HepG2 (cell line): ENCODE results near the gene PAQR5. TPM values are rescaled to one million over a fixed set of nuclear protein-coding genes. Genes with fewer than 3 reads are reported as not detected.

Source experiments
- ATAC-seq: fragments of 200-7000 bp; cut with Tn5 transposase; 3 replicates; pipeline ENCODE4 v1.9.1; 2020; ENCODE audit warnings: mild to moderate bottlenecking, moderate library complexity
- BruUV-seq: library from RNA; stranded (reverse); fragments of 400-500 nt; replicated peaks from 2 replicates; lab custom pipeline; 2021; lab: Mats Ljungman, UMichigan
- CTCF ChIA-PET: fragments of 300-600 bp; formaldehyde crosslinking; extraction: SDS; loops from one replicate; lab custom pipeline; 2021; ENCODE audit warnings: low total read pairs, inconsistent platforms, low intra/inter-chr PET ratio; lab: Yijun Ruan, JAX
- POLR2A ChIA-PET: fragments of 350-600 bp; sonication (Branson Sonifier 250); formaldehyde crosslinking; loops from one replicate; lab custom pipeline; 2020; ENCODE audit warnings: antibody characterized with exemption, inconsistent platforms; lab: Yijun Ruan, JAX
- DNase-seq: peaks from one replicate; pipeline ENCODE4 v3.0.0-alpha.2; 2015; ENCODE audit warnings: low spot score
- FAIRE-seq: peaks from 3 replicates; lab custom pipeline; 2011; peaks lifted over from hg19 to GRCh38; lab: Jason Lieb, UNC
- H2AFZ ChIP-seq: one replicate; pipeline ENCODE4 v1.6.1; 2011; ENCODE audit warnings: low read length, inconsistent platforms
- H3K27ac ChIP-seq: fragments of 300-600 bp; 3 replicates; pipeline ENCODE4 v1.8.0; 2011; ENCODE audit warnings: mixed run types, mild to moderate bottlenecking, mixed read lengths, low read length, inconsistent platforms; ENCODE audit not compliant: insufficient read depth; ENCODE audit errors: extremely low read length
- H3K27me3 ChIP-seq, 2 experiments: fragments of 200-600 bp in 1 of 2; 2 replicates in 1 of 2; 3 replicates in 1 of 2; pipeline versions ENCODE4 v1.6.0 to v1.8.0; 2011; ENCODE audit warnings: low read length in 2 of 2, mild to moderate bottlenecking in 2 of 2, moderate library complexity in 2 of 2, inconsistent platforms in 1 of 2; ENCODE audit not compliant: insufficient read depth in 2 of 2, control insufficient read depth in 1 of 2
- H3K36me3 ChIP-seq, 2 experiments: fragments of 200-600 bp in 1 of 2; replicated peaks in 1 of 2; 2 replicates in 1 of 2; 3 replicates in 1 of 2; pipeline versions ENCODE4 v1.5.1 to v1.8.0; 2011; ENCODE audit warnings: low read length in 2 of 2, inconsistent platforms in 1 of 2; ENCODE audit not compliant: insufficient read depth in 2 of 2, control insufficient read depth in 1 of 2
- H3K4me1 ChIP-seq: 2 replicates; pipeline ENCODE4 v1.5.1; 2012; ENCODE audit warnings: low read length, inconsistent platforms; ENCODE audit not compliant: insufficient read depth
- H3K4me2 ChIP-seq: 2 replicates; pipeline ENCODE4 v1.6.0; 2011; ENCODE audit warnings: low read depth, low read length, inconsistent platforms
- H3K4me3 ChIP-seq, 3 experiments: fragments of 200-600 bp in 1 of 3; sonication (generic), shearing (Covaris generic) in 1 of 3; replicated peaks in 1 of 3; 2 replicates each; pipeline ENCODE4 v1.5.1; 2011 to 2016; ENCODE audit warnings: low read length in 3 of 3, inconsistent platforms in 2 of 3, low read depth in 2 of 3, mild to moderate bottlenecking in 2 of 3, control low read depth in 1 of 3, mixed read lengths in 1 of 3; ENCODE audit not compliant: insufficient read depth in 1 of 3
- H3K79me2 ChIP-seq: one replicate; pipeline ENCODE4 v1.6.1; 2011; ENCODE audit warnings: low read length, inconsistent platforms; ENCODE audit not compliant: insufficient read depth
- H3K9ac ChIP-seq: 2 replicates; pipeline ENCODE4 v1.6.0; 2011; ENCODE audit warnings: mild to moderate bottlenecking, low read depth, low read length, inconsistent platforms; ENCODE audit not compliant: insufficient read depth
- H3K9me3 ChIP-seq: 2 replicates; pipeline ENCODE4 v1.5.1; 2012; ENCODE audit warnings: mild to moderate bottlenecking, low read length
- H4K20me1 ChIP-seq: 2 replicates; pipeline ENCODE4 v1.6.0; 2011; ENCODE audit warnings: inconsistent platforms, mild to moderate bottlenecking, low read length, moderate library complexity; ENCODE audit not compliant: insufficient read depth
- HOXD1 ChIP-seq: sonication (generic); formaldehyde crosslinking; IDR thresholded peaks from 2 replicates; pipeline ENCODE4 v1.5.0; 2020; ENCODE audit warnings: missing genetic modification reagents
- MBNL3 ChIP-seq: fragments of 250-450 bp; sonication (Bioruptor Pico); conservative IDR thresholded peaks from 2 replicates; pipeline ENCODE4 v1.8.0; 2022; ENCODE audit warnings: mild to moderate bottlenecking, inconsistent platforms
- NFAT5 ChIP-seq: sonication (generic); formaldehyde crosslinking; IDR thresholded peaks from 2 replicates; pipeline ENCODE4 v1.4.0; 2020; ENCODE audit warnings: missing genetic modification reagents
- NFE2L2 ChIP-seq: fragments of 150-350 bp; IDR thresholded peaks from 2 replicates; pipeline ENCODE4 v1.6.1; 2014; ENCODE audit warnings: low read length
- SNAI1 ChIP-seq: sonication (generic); formaldehyde crosslinking; IDR thresholded peaks from 2 replicates; pipeline ENCODE4 v1.5.0; 2020; ENCODE audit warnings: mild to moderate bottlenecking, missing genetic modification reagents, borderline replicate concordance
- SRF ChIP-seq: IDR thresholded peaks from 2 replicates; pipeline ENCODE4 v1.6.1; 2011; ENCODE audit warnings: mild to moderate bottlenecking, low read depth, low read length, moderate library complexity
- ZMYM4 ChIP-seq: sonication (generic); formaldehyde crosslinking; IDR thresholded peaks from 2 replicates; pipeline ENCODE4 v1.8.1; 2023; ENCODE audit warnings: mild to moderate bottlenecking, missing genetic modification reagents
- ZNF318 ChIP-seq: sonication (generic); formaldehyde crosslinking; IDR thresholded peaks from 2 replicates; pipeline ENCODE4 v1.4.0; 2020; ENCODE audit warnings: mild to moderate bottlenecking, missing genetic modification reagents
- ZNF782 ChIP-seq: sonication (generic); formaldehyde crosslinking; IDR thresholded peaks from 2 replicates; pipeline ENCODE4 v1.4.0; 2020; ENCODE audit warnings: missing genetic modification reagents, mild to moderate bottlenecking, borderline replicate concordance
- ZNF816 ChIP-seq: sonication (generic); formaldehyde crosslinking; IDR thresholded peaks from 2 replicates; pipeline ENCODE4 v1.8.0; 2022; ENCODE audit warnings: missing genetic modification reagents, mild to moderate bottlenecking, borderline replicate concordance
- ZSCAN30 ChIP-seq: sonication (generic); formaldehyde crosslinking; IDR thresholded peaks from 2 replicates; pipeline ENCODE4 v1.5.0; 2020; ENCODE audit warnings: mild to moderate bottlenecking, missing genetic modification reagents
- WGBS: methylation state at CpG from one replicate; pipeline ENCODE4 v1.1.6; 2017; ENCODE audit warnings: low lambda C conversion rate; 5-methylcytosine and 5-hydroxymethylcytosine counted together
- in situ Hi-C: cut with HindIII; loops from 2 replicates; pipeline ENCODE4 v1.10.0; 2017; ENCODE audit warnings: low pct_unique_long_range_greater_than_20kb; ENCODE audit not compliant: extremely low pct_ligation_motif_present
- intact Hi-C: fragments of 100-400 bp; cut with micrococcal nuclease; formaldehyde crosslinking; loops from one replicate; pipeline ENCODE4 v1.10.0; 2022; ENCODE audit not compliant: unreplicated experiment
- polyA plus RNA-seq, 8 experiments: library from polyadenylated mRNA; depleted of rRNA in 3 of 8; stranded (reverse) in 7 of 8; unstranded in 1 of 8; fragments of >200 nt; fragmentation: Illumina TruSeq in 4 of 8; extraction: Trizol in 4 of 8; gene quantifications; 2 replicates each; pipeline versions ENCODE4 v1.2.1 to v1.2.3, GENCODE V29; 2011 to 2016; ENCODE audit warnings: low read depth in 4 of 8, missing spikeins in 1 of 8, mixed read lengths in 1 of 8; ENCODE audit not compliant: insufficient read depth in 1 of 8
- total RNA-seq, 5 experiments: library from RNA; depleted of rRNA; stranded (reverse); fragments of >200 nt; fragmentation: Illumina TruSeq; extraction: Trizol; gene quantifications; 2 replicates each; pipeline ENCODE4 v1.2.3, GENCODE V29; 2016; ENCODE audit warnings: low read depth in 1 of 5

Gene PAQR5
- total and polyA plus RNA-seq, 2 of the 13 experiments (the other 11 are each of a cell fraction or from before 2014, with no cell fraction given), result 0.53 to 1.3 TPM

GRCh38 chr15:69302929-69303328, 4.2 kb downstream of the PAQR5 start:
- Histone ChIP-seq H3K4me2 (no peak overlapping the region), H3K36me3 (no peaks in the 10 kb centered on the region), H3K9me3 (no peaks in the 10 kb centered on the region), H4K20me1 (no peaks in the 10 kb centered on the region; the same call in 1 of the 2 replicates), H2AFZ (no peak overlapping the region)
- BruUV-seq, result no TSS peak
- ChIA-PET POLR2A (no interaction called here), CTCF (interaction anchor here (1.2 kb wide), 1 partner anchor 244 kb away, joined by 3 read pairs; no protein-coding TSS in a partner anchor)
- 0% methylated on average over 2 of the region's 3 CpGs for WGBS
- intact Hi-C loops, result no loop called here
- FAIRE-seq, result no peak
- TF ChIP-seq ZMYM4 (CRISPR knock-in tag), result no peak
- TF ChIP-seq SRF, result no peak
- no peak for TF ChIP-seq ZNF816 (CRISPR knock-in tag)
- TF ChIP-seq NFE2L2, result no peak
- TF ChIP-seq NFAT5 (CRISPR knock-in tag), result no peak
- no peak for TF ChIP-seq SNAI1 (CRISPR knock-in tag)
- no peak for TF ChIP-seq ZNF318 (CRISPR knock-in tag)
- TF ChIP-seq ZNF782 (CRISPR knock-in tag), result no peak
- TF ChIP-seq ZSCAN30, result no peak
- no peak for TF ChIP-seq HOXD1 (CRISPR knock-in tag)
- no peak for TF ChIP-seq MBNL3 (CRISPR knock-in tag)
- TF ChIP-seq, all 625 proteins: peak for 0
- Histone ChIP-seq H3K9ac (no peak overlapping the region), H3K4me1 (peaks cover 33% of the 10 kb centered on the region), H3K27me3 (peaks cover 7 to 31% of the 10 kb centered on the region in 2 experiments), H3K79me2 (no peaks in the 10 kb centered on the region), H3K4me3 (no peak overlapping the region), H3K27ac (no peak overlapping the region)
- ATAC-seq (no peak), DNase-seq (no peak)
- in situ Hi-C loops, result no loop called here
